ENCODE results near the gene DSG1.

The DSG1 gene

GRCh38 chr18:31317860-31318259, at the start of gene DSG1:
Gene DSG1, plus strand, starts transcription at chr18:31318160. Its CDS starts 141 bp downstream, at chr18:31318301.
- no peak for TF ChIP-seq CTCF (IDR thresholded peaks at IDR 0.05; ENCODE audit: low read depth, low read length)
- no peak within 1 kb of the TSS for H3K4me3 ChIP-seq (ENCODE audit: low read depth, low read length)

- H3K4me3 ChIP-seq (ENCODE audit: low read depth, low read length) = no peak overlapping the region
- no peak for TF ChIP-seq CTCF (IDR thresholded peaks at IDR 0.05; ENCODE audit: low read depth, low read length)
Measured at GRCh38 chr18:31268985-31269406, 49.0 kb upstream of the DSG1 start.

- no peak overlapping the region for H3K4me3 ChIP-seq (ENCODE audit: low read depth, low read length)
Measured at GRCh38 chr18:31269566-31269965, 48.4 kb upstream of the DSG1 start.

GRCh38 chr18:31270578-31270977, 47.4 kb upstream of the DSG1 start:
- no peak overlapping the region for H3K4me3 ChIP-seq (ENCODE audit: low read depth, low read length)

More at GRCh38 chr18:31269566-31269965, 48.4 kb upstream of the DSG1 start:
- TF ChIP-seq CTCF (IDR thresholded peaks at IDR 0.05; ENCODE audit: low read depth, low read length) = no peak

GRCh38 chr18:31273812-31274527, 44.0 kb upstream of the DSG1 start:
- no peak for TF ChIP-seq CTCF (IDR thresholded peaks at IDR 0.05; ENCODE audit: low read depth, low read length)
- H3K4me3 ChIP-seq (ENCODE audit: low read depth, low read length) = no peak overlapping the region

More at GRCh38 chr18:31270578-31270977, 47.4 kb upstream of the DSG1 start:
- no peak for TF ChIP-seq CTCF (IDR thresholded peaks at IDR 0.05; ENCODE audit: low read depth, low read length)

GRCh38 chr18:31274931-31275330, 43.0 kb upstream of the DSG1 start:
- H3K4me3 ChIP-seq (ENCODE audit: low read depth, low read length) = no peak overlapping the region
- TF ChIP-seq CTCF (IDR thresholded peaks at IDR 0.05; ENCODE audit: low read depth, low read length) = no peak

- no peak for TF ChIP-seq CTCF (IDR thresholded peaks at IDR 0.05; ENCODE audit: low read depth, low read length)
- H3K4me3 ChIP-seq (ENCODE audit: low read depth, low read length) = no peak overlapping the region
Measured at GRCh38 chr18:31275722-31276463, 42.1 kb upstream of the DSG1 start.

All from WI38 (cell line).